Neural cell (in vitro differentiated cells): ENCODE measurements around the gene DNAAF5. TPM values are rescaled to one million over a fixed set of nuclear protein-coding genes. Genes with fewer than 3 reads are reported as not detected.

ENCODE experiments used
- H2AFZ ChIP-seq: fragments of 200-600, 300-800 bp; sonication (generic), shearing (Covaris generic); 2 replicates; pipeline ENCODE4 v1.6.0; 2014; ENCODE audit warnings: low read depth, mild to moderate bottlenecking, antibody characterized with exemption, low read length, moderate library complexity
- H3F3A ChIP-seq: fragments of 200-600 bp; shearing (Covaris generic); 2 replicates; pipeline ENCODE4 v1.6.1; 2016; ENCODE audit warnings: mild to moderate bottlenecking, moderate library complexity, mixed read lengths, antibody characterized with exemption, low read length; ENCODE audit not compliant: insufficient read depth, poor library complexity, severe bottlenecking
- H3K27ac ChIP-seq: fragments of 200-600, 300-800 bp; sonication (generic), shearing (Covaris generic); 2 replicates; pipeline ENCODE4 v1.5.1; 2014; ENCODE audit warnings: mild to moderate bottlenecking, low read length, moderate library complexity
- H3K27me3 ChIP-seq: fragments of 300-800, 200-600 bp; sonication (generic), shearing (Covaris generic); 2 replicates; pipeline ENCODE4 v1.6.0; 2014; ENCODE audit warnings: mild to moderate bottlenecking, low read depth, low read length, moderate library complexity; ENCODE audit not compliant: insufficient read depth
- H3K36me3 ChIP-seq: fragments of 300-800, 200-600 bp; sonication (generic), shearing (Covaris generic); 2 replicates; pipeline ENCODE4 v1.5.1; 2014; ENCODE audit warnings: mild to moderate bottlenecking, antibody characterized with exemption, low read length, moderate library complexity; ENCODE audit not compliant: insufficient read depth
- H3K4me2 ChIP-seq: fragments of 300-800, 200-600 bp; sonication (generic), shearing (Covaris generic); 2 replicates; pipeline ENCODE4 v1.6.0; 2014; ENCODE audit warnings: mild to moderate bottlenecking, low read length
- H3K4me3 ChIP-seq: fragments of 300-800, 200-600 bp; sonication (generic), shearing (Covaris generic); 2 replicates; pipeline ENCODE4 v1.5.1; 2014; ENCODE audit warnings: mild to moderate bottlenecking, low read length, moderate library complexity
- H3K79me2 ChIP-seq: fragments of 200-600 bp; shearing (Covaris generic); replicated peaks from 2 replicates; pipeline ENCODE4 v1.6.0; 2014; ENCODE audit warnings: mild to moderate bottlenecking, low read length, moderate library complexity; ENCODE audit not compliant: insufficient read depth
- H3K9ac ChIP-seq: fragments of 300-800, 200-600 bp; sonication (generic), shearing (Covaris generic); 2 replicates; pipeline ENCODE4 v1.6.1; 2016; ENCODE audit warnings: mild to moderate bottlenecking, low read length, mixed read lengths
- H3K9me2 ChIP-seq: fragments of 200-600 bp; shearing (Covaris generic); 2 replicates; pipeline ENCODE4 v1.6.1; 2016; ENCODE audit warnings: mild to moderate bottlenecking, low read length, mixed read lengths; ENCODE audit not compliant: insufficient read depth
- H3K9me3 ChIP-seq: fragments of 200-600, 300-800 bp; sonication (generic), shearing (Covaris generic); 2 replicates; pipeline ENCODE4 v1.6.1; 2016; ENCODE audit warnings: mild to moderate bottlenecking, mixed run types, low read length, moderate library complexity, mixed read lengths
- H4K20me1 ChIP-seq: fragments of 200-600 bp; shearing (Covaris generic); 2 replicates; pipeline ENCODE4 v1.6.1; 2016; ENCODE audit warnings: mild to moderate bottlenecking, mixed run types; ENCODE audit not compliant: insufficient read depth
- EP300 ChIP-seq: fragments of 450-650 bp; conservative IDR thresholded peaks from 2 replicates; pipeline ENCODE4 v1.6.1; 2014; ENCODE audit warnings: antibody characterized with exemption, mild to moderate bottlenecking, moderate library complexity; ENCODE audit not compliant: poor library complexity, severe bottlenecking
- EZH2 ChIP-seq: fragments of 200-600, 300-800 bp; shearing (Covaris generic), sonication (generic); IDR thresholded peaks from 2 replicates; pipeline ENCODE4 v1.6.1; 2014; ENCODE audit warnings: antibody characterized with exemption, low read length, borderline replicate concordance, mild to moderate bottlenecking; ENCODE audit not compliant: insufficient read depth, poor library complexity, severe bottlenecking
- MXI1 ChIP-seq: fragments of 450-650 bp; conservative IDR thresholded peaks from 2 replicates; pipeline ENCODE4 v1.6.1; 2014; ENCODE audit warnings: antibody characterized with exemption, mild to moderate bottlenecking; ENCODE audit not compliant: poor library complexity, severe bottlenecking
- POLR2AphosphoS5 ChIP-seq: IDR thresholded peaks from 2 replicates; pipeline ENCODE4 v1.6.1; 2012
- RAD21 ChIP-seq: fragments of 450-650 bp; conservative IDR thresholded peaks from 2 replicates; pipeline ENCODE4 v1.6.1; 2014; ENCODE audit warnings: antibody characterized with exemption, mild to moderate bottlenecking, moderate library complexity
- REST ChIP-seq: IDR thresholded peaks from 2 replicates; pipeline ENCODE4 v1.6.1; 2012; ENCODE audit warnings: borderline replicate concordance
- SMC3 ChIP-seq: fragments of 450-650 bp; conservative IDR thresholded peaks from 2 replicates; pipeline ENCODE4 v1.6.1; 2014; ENCODE audit warnings: antibody characterized with exemption, mild to moderate bottlenecking, moderate library complexity; ENCODE audit not compliant: poor library complexity
- TAF1 ChIP-seq: IDR thresholded peaks from 2 replicates; pipeline ENCODE4 v1.6.1; 2012; ENCODE audit warnings: low read depth
- polyA plus RNA-seq: library from polyadenylated mRNA; depleted of rRNA; stranded (reverse); fragments of >200 nt; gene quantifications from 2 replicates; pipeline ENCODE4 v1.2.3, GENCODE V29; 2014
- TF ChIP-seq, protein P1 (sequence below): fragments of 450-650 bp; IDR thresholded peaks from 2 replicates; pipeline ENCODE4 v1.5.1; 2014; ENCODE audit warnings: antibody characterized with exemption, mild to moderate bottlenecking, moderate library complexity; ENCODE audit not compliant: poor library complexity, severe bottlenecking

The DNAAF5 gene
- polyA plus RNA-seq, 1 donor from 2014 or later, result 5.3 TPM

- no peak overlapping the region for H3K4me2 ChIP-seq
- H3K9ac ChIP-seq, result no peak overlapping the region
- H4K20me1 ChIP-seq, result no peaks in the 10 kb centered on the region
- H3F3A ChIP-seq, result no peaks in the 10 kb centered on the region
- H3K9me3 ChIP-seq, result no peaks in the 10 kb centered on the region
- no peak overlapping the region for H3K27ac ChIP-seq
- peaks cover 44% of the 10 kb centered on the region for H3K79me2 ChIP-seq
- no peak overlapping the region for H2AFZ ChIP-seq
- H3K36me3 ChIP-seq, result no peaks in the 10 kb centered on the region
- no peak overlapping the region for H3K4me3 ChIP-seq
- H3K9me2 ChIP-seq, result no peaks in the 10 kb centered on the region
- no peaks in the 10 kb centered on the region for H3K27me3 ChIP-seq
- TF ChIP-seq EZH2, result no peak
- no peak for TF ChIP-seq EP300
- TF ChIP-seq POLR2AphosphoS5, result no peak
- no peak for TF ChIP-seq TAF1
- TF ChIP-seq REST, result no peak
- no peak for TF ChIP-seq MXI1
- TF ChIP-seq RAD21, result no peak
- no peak for TF ChIP-seq SMC3
These were observed 107.2 kb downstream of the DNAAF5 start for GRCh38 chr7:833601-834258.

DNA sequence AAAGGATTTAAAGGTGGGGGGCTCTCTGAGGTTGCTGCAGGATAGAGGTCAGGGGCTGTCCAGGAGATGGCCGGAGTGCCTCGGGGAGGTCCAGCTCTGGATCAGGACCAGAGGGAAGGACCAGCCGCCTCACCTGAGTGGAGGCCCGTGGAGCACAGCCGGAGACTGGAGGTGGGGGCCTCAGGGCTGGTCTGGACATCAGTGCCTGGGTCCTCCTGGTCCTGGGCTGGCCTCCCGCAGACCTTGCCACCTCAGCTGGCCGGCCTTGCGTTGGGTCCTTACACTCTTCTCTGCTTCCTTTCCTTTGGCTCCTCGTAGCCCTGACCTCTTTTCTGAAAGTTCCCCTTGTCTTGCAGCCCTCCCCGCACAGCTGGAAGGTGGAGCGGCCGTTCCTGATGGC lies 107.8 kb downstream of the DNAAF5 start:
- H4K20me1 ChIP-seq, result no peaks in the 10 kb centered on the region

More for the DNA sequence above, 107.8 kb downstream of the DNAAF5 start:
- no peak for TF ChIP-seq REST
- TF ChIP-seq, protein P1, sequence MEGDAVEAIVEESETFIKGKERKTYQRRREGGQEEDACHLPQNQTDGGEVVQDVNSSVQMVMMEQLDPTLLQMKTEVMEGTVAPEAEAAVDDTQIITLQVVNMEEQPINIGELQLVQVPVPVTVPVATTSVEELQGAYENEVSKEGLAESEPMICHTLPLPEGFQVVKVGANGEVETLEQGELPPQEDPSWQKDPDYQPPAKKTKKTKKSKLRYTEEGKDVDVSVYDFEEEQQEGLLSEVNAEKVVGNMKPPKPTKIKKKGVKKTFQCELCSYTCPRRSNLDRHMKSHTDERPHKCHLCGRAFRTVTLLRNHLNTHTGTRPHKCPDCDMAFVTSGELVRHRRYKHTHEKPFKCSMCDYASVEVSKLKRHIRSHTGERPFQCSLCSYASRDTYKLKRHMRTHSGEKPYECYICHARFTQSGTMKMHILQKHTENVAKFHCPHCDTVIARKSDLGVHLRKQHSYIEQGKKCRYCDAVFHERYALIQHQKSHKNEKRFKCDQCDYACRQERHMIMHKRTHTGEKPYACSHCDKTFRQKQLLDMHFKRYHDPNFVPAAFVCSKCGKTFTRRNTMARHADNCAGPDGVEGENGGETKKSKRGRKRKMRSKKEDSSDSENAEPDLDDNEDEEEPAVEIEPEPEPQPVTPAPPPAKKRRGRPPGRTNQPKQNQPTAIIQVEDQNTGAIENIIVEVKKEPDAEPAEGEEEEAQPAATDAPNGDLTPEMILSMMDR, result no peak
- TF ChIP-seq EZH2, result no peak
- TF ChIP-seq SMC3, result no peak
- no peak for TF ChIP-seq EP300
- no peak for TF ChIP-seq TAF1
- TF ChIP-seq POLR2AphosphoS5, result no peak
- no peak for TF ChIP-seq MXI1
- Histone ChIP-seq H3K36me3 (no peaks in the 10 kb centered on the region), H3K27ac (no peak overlapping the region), H3K9me2 (no peaks in the 10 kb centered on the region), H3K9ac (no peak overlapping the region), H3K4me3 (no peak overlapping the region), H2AFZ (no peak overlapping the region), H3K27me3 (no peaks in the 10 kb centered on the region), H3F3A (no peaks in the 10 kb centered on the region), H3K79me2 (peaks cover 39% of the 10 kb centered on the region), H3K9me3 (no peaks in the 10 kb centered on the region), H3K4me2 (no peak overlapping the region)
